SU-DHL-6 (cell line): ENCODE results near the gene SKOR2.

Experiments used
- EZH2phosphoT487 ChIP-seq: fragments of 200-600 bp; sonication (generic), shearing (Covaris generic); conservative IDR thresholded peaks from 2 replicates; pipeline ENCODE4 v1.6.1; 2018; ENCODE audit warnings: mild to moderate bottlenecking, antibody characterized with exemption, low read length, moderate library complexity, mixed read lengths
- TF ChIP-seq, protein P1 (sequence below): fragments of 200-600 bp; sonication (generic); IDR thresholded peaks from one replicate; pipeline ENCODE4 v1.5.1; 2017; ENCODE audit warnings: antibody characterized with exemption, mild to moderate bottlenecking, low read length, moderate library complexity; ENCODE audit not compliant: insufficient read depth, poor library complexity, severe bottlenecking

GRCh38 chr18:47175283-47175897 lies 76.1 kb downstream of the SKOR2 start:
- TF ChIP-seq, protein P1, sequence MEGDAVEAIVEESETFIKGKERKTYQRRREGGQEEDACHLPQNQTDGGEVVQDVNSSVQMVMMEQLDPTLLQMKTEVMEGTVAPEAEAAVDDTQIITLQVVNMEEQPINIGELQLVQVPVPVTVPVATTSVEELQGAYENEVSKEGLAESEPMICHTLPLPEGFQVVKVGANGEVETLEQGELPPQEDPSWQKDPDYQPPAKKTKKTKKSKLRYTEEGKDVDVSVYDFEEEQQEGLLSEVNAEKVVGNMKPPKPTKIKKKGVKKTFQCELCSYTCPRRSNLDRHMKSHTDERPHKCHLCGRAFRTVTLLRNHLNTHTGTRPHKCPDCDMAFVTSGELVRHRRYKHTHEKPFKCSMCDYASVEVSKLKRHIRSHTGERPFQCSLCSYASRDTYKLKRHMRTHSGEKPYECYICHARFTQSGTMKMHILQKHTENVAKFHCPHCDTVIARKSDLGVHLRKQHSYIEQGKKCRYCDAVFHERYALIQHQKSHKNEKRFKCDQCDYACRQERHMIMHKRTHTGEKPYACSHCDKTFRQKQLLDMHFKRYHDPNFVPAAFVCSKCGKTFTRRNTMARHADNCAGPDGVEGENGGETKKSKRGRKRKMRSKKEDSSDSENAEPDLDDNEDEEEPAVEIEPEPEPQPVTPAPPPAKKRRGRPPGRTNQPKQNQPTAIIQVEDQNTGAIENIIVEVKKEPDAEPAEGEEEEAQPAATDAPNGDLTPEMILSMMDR: no peak
- no peak for TF ChIP-seq EZH2phosphoT487
